ENCODE data around the gene GALNT13.

The GALNT13 gene

GRCh38 chr2:153972412-153972811 is 100.7 kb downstream of the GALNT13 start:
- TF ChIP-seq, protein P1, sequence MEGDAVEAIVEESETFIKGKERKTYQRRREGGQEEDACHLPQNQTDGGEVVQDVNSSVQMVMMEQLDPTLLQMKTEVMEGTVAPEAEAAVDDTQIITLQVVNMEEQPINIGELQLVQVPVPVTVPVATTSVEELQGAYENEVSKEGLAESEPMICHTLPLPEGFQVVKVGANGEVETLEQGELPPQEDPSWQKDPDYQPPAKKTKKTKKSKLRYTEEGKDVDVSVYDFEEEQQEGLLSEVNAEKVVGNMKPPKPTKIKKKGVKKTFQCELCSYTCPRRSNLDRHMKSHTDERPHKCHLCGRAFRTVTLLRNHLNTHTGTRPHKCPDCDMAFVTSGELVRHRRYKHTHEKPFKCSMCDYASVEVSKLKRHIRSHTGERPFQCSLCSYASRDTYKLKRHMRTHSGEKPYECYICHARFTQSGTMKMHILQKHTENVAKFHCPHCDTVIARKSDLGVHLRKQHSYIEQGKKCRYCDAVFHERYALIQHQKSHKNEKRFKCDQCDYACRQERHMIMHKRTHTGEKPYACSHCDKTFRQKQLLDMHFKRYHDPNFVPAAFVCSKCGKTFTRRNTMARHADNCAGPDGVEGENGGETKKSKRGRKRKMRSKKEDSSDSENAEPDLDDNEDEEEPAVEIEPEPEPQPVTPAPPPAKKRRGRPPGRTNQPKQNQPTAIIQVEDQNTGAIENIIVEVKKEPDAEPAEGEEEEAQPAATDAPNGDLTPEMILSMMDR (IDR thresholded peaks at IDR 0.05) = no peak
- TF ChIP-seq ZFX (IDR thresholded peaks at IDR 0.05; ENCODE audit: borderline replicate concordance) = no peak
- H3K27ac ChIP-seq = no peak overlapping the region

GRCh38 chr2:153986488-153987229 is 114.9 kb downstream of the GALNT13 start:
- TF ChIP-seq ZFX (IDR thresholded peaks at IDR 0.05; ENCODE audit: borderline replicate concordance) = no peak
- H3K27ac ChIP-seq = no peak overlapping the region

DNA sequence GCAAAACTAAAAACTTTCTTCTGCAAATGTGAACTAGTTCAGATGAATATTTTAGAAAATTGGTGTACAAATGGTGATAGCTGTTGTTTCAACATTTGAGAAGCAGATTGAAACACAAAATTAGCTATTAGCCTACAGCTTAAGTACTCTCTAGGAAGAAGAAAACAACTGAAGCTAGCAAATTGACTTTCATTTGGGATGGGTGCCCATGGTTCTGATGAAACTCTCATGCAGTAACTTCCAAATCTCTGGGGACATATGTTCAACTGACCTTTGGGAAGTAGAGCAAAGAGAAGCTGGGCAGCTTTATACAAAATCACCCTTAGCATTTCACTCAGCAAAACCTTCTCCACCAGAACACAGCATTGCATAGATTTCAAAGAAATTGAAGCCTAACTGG is 119.0 kb downstream of the GALNT13 start:
- no peak overlapping the region for H3K27ac ChIP-seq
- TF ChIP-seq, protein P1 (IDR thresholded peaks at IDR 0.05) = no peak
- TF ChIP-seq ZFX (IDR thresholded peaks at IDR 0.05; ENCODE audit: borderline replicate concordance) = no peak

GRCh38 chr2:154013514-154013913 is 141.8 kb downstream of the GALNT13 start:
- TF ChIP-seq ZFX (IDR thresholded peaks at IDR 0.05; ENCODE audit: borderline replicate concordance) = no peak
- TF ChIP-seq, protein P1 (IDR thresholded peaks at IDR 0.05) = no peak

DNA sequence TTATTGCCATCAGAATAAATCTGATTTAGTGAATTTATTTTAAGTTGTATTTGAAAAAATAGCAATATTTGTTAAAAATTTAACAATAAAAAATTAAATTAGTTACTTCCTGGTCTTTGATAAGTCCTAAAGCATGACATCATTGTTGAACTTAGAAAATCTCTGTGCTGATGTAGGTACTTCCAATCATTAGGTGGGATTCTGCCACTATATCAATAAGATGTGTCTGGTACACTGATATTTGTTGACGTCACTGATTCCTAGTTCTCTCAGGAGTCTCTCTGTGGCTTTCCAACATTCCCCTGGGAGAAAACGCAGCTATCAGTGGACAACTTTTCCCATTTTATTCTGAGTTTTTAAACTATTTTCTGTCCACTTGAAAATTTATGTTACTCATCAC is 143.5 kb downstream of the GALNT13 start:
- TF ChIP-seq, protein P1 (IDR thresholded peaks at IDR 0.05) = no peak
- no peak for TF ChIP-seq ZFX (IDR thresholded peaks at IDR 0.05; ENCODE audit: borderline replicate concordance)
- H3K27ac ChIP-seq = no peak overlapping the region

More at GRCh38 chr2:154013514-154013913, 141.8 kb downstream of the GALNT13 start:
- no peak overlapping the region for H3K27ac ChIP-seq

GRCh38 chr2:154029504-154029903 is 157.8 kb downstream of the GALNT13 start:
- no peak for TF ChIP-seq ZFX (IDR thresholded peaks at IDR 0.05; ENCODE audit: borderline replicate concordance)
- TF ChIP-seq, protein P1 (IDR thresholded peaks at IDR 0.05) = no peak
- no peak overlapping the region for H3K27ac ChIP-seq

DNA sequence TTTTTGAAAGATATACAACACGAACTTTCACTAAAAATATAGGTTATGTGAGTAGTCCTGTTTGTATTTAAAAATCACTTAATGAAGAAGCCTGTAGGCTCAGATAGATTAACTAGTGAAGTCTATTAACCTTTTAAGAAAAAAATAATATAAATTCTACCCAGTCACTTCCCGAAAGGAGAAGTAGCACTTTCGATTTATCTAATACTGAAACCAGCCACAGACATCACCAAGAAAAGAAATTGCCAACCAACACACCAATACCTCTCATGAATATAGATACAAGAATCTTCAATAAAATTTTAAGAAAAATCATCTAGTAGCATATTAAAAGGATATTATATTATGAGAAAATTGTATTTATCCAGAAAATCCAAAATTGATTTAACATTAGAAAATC is 160.5 kb downstream of the GALNT13 start:
- no peak overlapping the region for H3K27ac ChIP-seq
- TF ChIP-seq ZFX (IDR thresholded peaks at IDR 0.05; ENCODE audit: borderline replicate concordance) = no peak
- TF ChIP-seq, protein P1 (IDR thresholded peaks at IDR 0.05) = no peak
